HL-60 (cell line): ENCODE data around the gene TLCD4.

Experiments
- DNase-seq, 2 experiments: peaks; one replicate each; pipeline ENCODE4 v3.0.0-alpha.2; 2010 to 2020; ENCODE audit warnings: low read depth in 1 of 2, low spot score in 1 of 2
- H3K27ac ChIP-seq: fragments of 250-450 bp; sonication (Bioruptor Pico); replicated peaks from 2 replicates; pipeline ENCODE4 v1.5.1; 2020; ENCODE audit warnings: mild to moderate bottlenecking, moderate library complexity
- H3K27me3 ChIP-seq: fragments of 250-450 bp; sonication (Bioruptor Pico); 2 replicates; pipeline ENCODE4 v1.5.1; 2021; ENCODE audit warnings: mild to moderate bottlenecking, moderate library complexity; ENCODE audit not compliant: insufficient read depth, poor library complexity, severe bottlenecking
- H3K4me3 ChIP-seq: replicated peaks from 2 replicates; pipeline ENCODE4 v1.5.1; 2011; ENCODE audit warnings: mild to moderate bottlenecking, control low read depth, low read length; ENCODE audit not compliant: insufficient read depth
- CTCF ChIP-seq: IDR thresholded peaks from one replicate; pipeline ENCODE4 v1.5.1; 2011; ENCODE audit warnings: low read length, control low read depth, inconsistent platforms; ENCODE audit not compliant: insufficient read depth
- GABPA ChIP-seq: IDR thresholded peaks from 2 replicates; pipeline ENCODE4 v1.6.1; 2012; ENCODE audit warnings: low read depth
- POLR2AphosphoS5 ChIP-seq: IDR thresholded peaks from 2 replicates; pipeline ENCODE4 v1.6.1; 2012; ENCODE audit warnings: low read depth
- REST ChIP-seq: IDR thresholded peaks from 2 replicates; pipeline ENCODE4 v1.6.1; 2012; ENCODE audit warnings: low read depth; ENCODE audit not compliant: insufficient replicate concordance
- SPI1 ChIP-seq: IDR thresholded peaks from 2 replicates; pipeline ENCODE4 v1.6.1; 2012; ENCODE audit warnings: low read depth, mild to moderate bottlenecking, borderline replicate concordance
- long read RNA-seq: library from polyadenylated mRNA; unstranded; transcript quantifications from one replicate; pipeline ENCODE4 v2.0.0, GENCODE V29; 2020

Gene TLCD4
- long read RNA-seq: 0 reads

GRCh38 chr1:95117207-95118066 lies at the start of gene TLCD4:
TLCD4 (plus strand) TSS chr1:95117355; CDS start chr1:95143902, 26,547 bp downstream.
- TF ChIP-seq POLR2AphosphoS5 (no peak), SPI1 (no peak), CTCF (no peak), GABPA (no peak), REST (no peak)
- Histone ChIP-seq H3K27me3 (peaks cover 16% of the 10 kb centered on the region), H3K4me3 (peak within 1 kb of the TSS; percentile 55), H3K27ac (no peak within 1 kb of the TSS)
- DNase-seq: peak in 1 of 2 experiments; percentile 3

- H3K27ac ChIP-seq: peak overlapping the region; percentile 51
- no peak for TF ChIP-seq GABPA
- TF ChIP-seq SPI1: peak; percentile 63; the same call in 1 of the 2 replicates
- no peak for TF ChIP-seq CTCF
- H3K4me3 ChIP-seq: no peak overlapping the region
- peak in 1 of 2 experiments; percentile 25 for DNase-seq
- no peaks in the 10 kb centered on the region for H3K27me3 ChIP-seq
These were observed 49.6 kb upstream of the TLCD4 start for GRCh38 chr1:95067568-95067967.

GRCh38 chr1:95068956-95069709 lies 48.0 kb upstream of the TLCD4 start:
- DNase-seq: no peak
- no peak overlapping the region for H3K4me3 ChIP-seq
- H3K27ac ChIP-seq: no peak overlapping the region
- TF ChIP-seq CTCF (no peak), GABPA (no peak), REST (no peak), SPI1 (no peak), POLR2AphosphoS5 (no peak)
- H3K27me3 ChIP-seq: no peaks in the 10 kb centered on the region
